ENCODE results near the gene DEPDC1B.

Gene DEPDC1B

GRCh38 chr5:60578315-60578714 is 121.7 kb downstream of the DEPDC1B start:
- no peak overlapping the region for H2AFZ ChIP-seq (ENCODE audit: low read depth)
- H3K4me3 ChIP-seq (IDR thresholded peaks at IDR 0.05; ENCODE audit: insufficient read depth, low read depth, low read length), result no peak overlapping the region
- no peak overlapping the region for H3K27ac ChIP-seq
- no peak overlapping the region for H3K9ac ChIP-seq
- H4K20me1 ChIP-seq (ENCODE audit: insufficient read depth), result no peaks in the 10 kb centered on the region
- no peaks in the 10 kb centered on the region for H3K4me1 ChIP-seq (ENCODE audit: low read depth, poor library complexity, severe bottlenecking)
- TF ChIP-seq CTCF (conservative IDR thresholded peaks at IDR 0.05; ENCODE audit: low read depth, low read length), result no peak
- no peaks in the 10 kb centered on the region for H3K79me2 ChIP-seq (ENCODE audit: insufficient read depth, low read depth)
- H3K4me2 ChIP-seq, result no peak overlapping the region
- H3K27me3 ChIP-seq (ENCODE audit: insufficient read depth, low read depth), result no peaks in the 10 kb centered on the region
- H3K36me3 ChIP-seq (ENCODE audit: insufficient read depth), result no peaks in the 10 kb centered on the region

DNA sequence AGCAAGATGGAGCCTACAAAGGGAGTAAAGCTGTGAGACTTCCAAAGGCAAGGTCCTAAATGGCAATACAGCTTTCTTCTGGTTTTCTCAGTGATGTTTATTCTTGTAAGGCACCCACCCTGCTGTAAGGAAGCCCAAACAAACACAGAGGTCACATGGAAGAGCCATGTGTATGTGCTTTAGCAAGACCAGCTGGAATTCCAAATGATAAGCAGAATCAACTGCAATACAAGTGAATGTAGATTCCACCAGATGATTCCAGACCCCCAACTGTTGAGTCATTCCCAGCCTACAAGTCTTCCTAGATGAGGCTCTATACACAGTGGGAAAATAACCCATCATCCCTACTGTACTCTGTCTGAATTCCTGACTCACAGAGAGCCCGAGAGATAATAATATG is 122.8 kb downstream of the DEPDC1B start:
- no peak for TF ChIP-seq CTCF (conservative IDR thresholded peaks at IDR 0.05; ENCODE audit: low read depth, low read length)
- no peaks in the 10 kb centered on the region for H3K4me1 ChIP-seq (ENCODE audit: low read depth, poor library complexity, severe bottlenecking)
- no peaks in the 10 kb centered on the region for H3K79me2 ChIP-seq (ENCODE audit: insufficient read depth, low read depth)
- no peak overlapping the region for H3K4me3 ChIP-seq (IDR thresholded peaks at IDR 0.05; ENCODE audit: insufficient read depth, low read depth, low read length)
- H3K9ac ChIP-seq, result no peak overlapping the region
- H4K20me1 ChIP-seq (ENCODE audit: insufficient read depth), result no peaks in the 10 kb centered on the region
- H3K27me3 ChIP-seq (ENCODE audit: insufficient read depth, low read depth), result no peaks in the 10 kb centered on the region
- no peaks in the 10 kb centered on the region for H3K36me3 ChIP-seq (ENCODE audit: insufficient read depth)
- no peak overlapping the region for H3K27ac ChIP-seq
- H3K4me2 ChIP-seq, result no peak overlapping the region
- no peak overlapping the region for H2AFZ ChIP-seq (ENCODE audit: low read depth)

- Histone ChIP-seq H3K27ac (no peak overlapping the region), H3K4me3 (IDR thresholded peaks at IDR 0.05; ENCODE audit: insufficient read depth, low read depth, low read length) (no peak overlapping the region), H4K20me1 (ENCODE audit: insufficient read depth) (no peaks in the 10 kb centered on the region), H3K27me3 (ENCODE audit: insufficient read depth, low read depth) (no peaks in the 10 kb centered on the region), H3K4me2 (no peak overlapping the region), H3K79me2 (ENCODE audit: insufficient read depth, low read depth) (no peaks in the 10 kb centered on the region), H2AFZ (ENCODE audit: low read depth) (no peak overlapping the region), H3K9ac (no peak overlapping the region), H3K4me1 (ENCODE audit: low read depth, poor library complexity, severe bottlenecking) (no peaks in the 10 kb centered on the region), H3K36me3 (ENCODE audit: insufficient read depth) (no peaks in the 10 kb centered on the region)
- TF ChIP-seq CTCF (conservative IDR thresholded peaks at IDR 0.05; ENCODE audit: low read depth, low read length), result no peak
Measured at GRCh38 chr5:60576425-60576824, 123.5 kb downstream of the DEPDC1B start.

- no peak for TF ChIP-seq CTCF (conservative IDR thresholded peaks at IDR 0.05; ENCODE audit: low read depth, low read length)
- Histone ChIP-seq H3K4me3 (IDR thresholded peaks at IDR 0.05; ENCODE audit: insufficient read depth, low read depth, low read length) (no peak overlapping the region), H3K36me3 (ENCODE audit: insufficient read depth) (no peaks in the 10 kb centered on the region), H3K4me1 (ENCODE audit: low read depth, poor library complexity, severe bottlenecking) (no peaks in the 10 kb centered on the region), H3K4me2 (no peak overlapping the region), H3K27me3 (ENCODE audit: insufficient read depth, low read depth) (no peaks in the 10 kb centered on the region), H3K79me2 (ENCODE audit: insufficient read depth, low read depth) (no peaks in the 10 kb centered on the region), H3K9ac (no peak overlapping the region), H2AFZ (ENCODE audit: low read depth) (no peak overlapping the region), H3K27ac (no peak overlapping the region), H4K20me1 (ENCODE audit: insufficient read depth) (no peaks in the 10 kb centered on the region)
Measured at GRCh38 chr5:60568646-60569045, 131.3 kb downstream of the DEPDC1B start.

All from KMS-11 (cell line).